B cell (primary cell): ENCODE measurements around the gene CHST11.

ENCODE experiments used
- CTCF ChIP-seq: fragments of 200-600 bp; IDR thresholded peaks from one replicate; pipeline ENCODE4 v1.8.0; 2022; ENCODE audit warnings: antibody characterized with exemption, mild to moderate bottlenecking
- EZH2 ChIP-seq: IDR thresholded peaks from 2 replicates; pipeline ENCODE4 v1.6.1; 2012; ENCODE audit warnings: borderline replicate concordance, low read depth, mild to moderate bottlenecking, moderate library complexity, low read length; ENCODE audit not compliant: insufficient read depth, poor library complexity, severe bottlenecking

GRCh38 chr12:104479123-104479662 lies 22.4 kb downstream of the CHST11 start:
- TF ChIP-seq CTCF (no peak), EZH2 (no peak)
